Neural cell (in vitro differentiated cells): Measurements from ENCODE around the gene C19orf33. TPM values are rescaled to one million over a fixed set of nuclear protein-coding genes. Genes with fewer than 3 reads are reported as not detected.
"Not testable (repeated sequence)": the region's sequence is repeated elsewhere in the genome, so short reads cannot be mapped to it uniquely, and the experiment has no call there.

Source experiments
- H2AFZ ChIP-seq: fragments of 200-600, 300-800 bp; sonication (generic), shearing (Covaris generic); 2 replicates; pipeline ENCODE4 v1.6.0; 2014; ENCODE audit warnings: low read depth, mild to moderate bottlenecking, antibody characterized with exemption, low read length, moderate library complexity
- H3F3A ChIP-seq: fragments of 200-600 bp; shearing (Covaris generic); 2 replicates; pipeline ENCODE4 v1.6.1; 2016; ENCODE audit warnings: mild to moderate bottlenecking, moderate library complexity, mixed read lengths, antibody characterized with exemption, low read length; ENCODE audit not compliant: insufficient read depth, poor library complexity, severe bottlenecking
- H3K27ac ChIP-seq: fragments of 200-600, 300-800 bp; sonication (generic), shearing (Covaris generic); 2 replicates; pipeline ENCODE4 v1.5.1; 2014; ENCODE audit warnings: mild to moderate bottlenecking, low read length, moderate library complexity
- H3K27me3 ChIP-seq: fragments of 300-800, 200-600 bp; sonication (generic), shearing (Covaris generic); 2 replicates; pipeline ENCODE4 v1.6.0; 2014; ENCODE audit warnings: mild to moderate bottlenecking, low read depth, low read length, moderate library complexity; ENCODE audit not compliant: insufficient read depth
- H3K36me3 ChIP-seq: fragments of 300-800, 200-600 bp; sonication (generic), shearing (Covaris generic); 2 replicates; pipeline ENCODE4 v1.5.1; 2014; ENCODE audit warnings: mild to moderate bottlenecking, antibody characterized with exemption, low read length, moderate library complexity; ENCODE audit not compliant: insufficient read depth
- H3K4me2 ChIP-seq: fragments of 300-800, 200-600 bp; sonication (generic), shearing (Covaris generic); 2 replicates; pipeline ENCODE4 v1.6.0; 2014; ENCODE audit warnings: mild to moderate bottlenecking, low read length
- H3K4me3 ChIP-seq: fragments of 300-800, 200-600 bp; sonication (generic), shearing (Covaris generic); 2 replicates; pipeline ENCODE4 v1.5.1; 2014; ENCODE audit warnings: mild to moderate bottlenecking, low read length, moderate library complexity
- H3K79me2 ChIP-seq: fragments of 200-600 bp; shearing (Covaris generic); replicated peaks from 2 replicates; pipeline ENCODE4 v1.6.0; 2014; ENCODE audit warnings: mild to moderate bottlenecking, low read length, moderate library complexity; ENCODE audit not compliant: insufficient read depth
- H3K9ac ChIP-seq: fragments of 300-800, 200-600 bp; sonication (generic), shearing (Covaris generic); 2 replicates; pipeline ENCODE4 v1.6.1; 2016; ENCODE audit warnings: mild to moderate bottlenecking, low read length, mixed read lengths
- H3K9me2 ChIP-seq: fragments of 200-600 bp; shearing (Covaris generic); 2 replicates; pipeline ENCODE4 v1.6.1; 2016; ENCODE audit warnings: mild to moderate bottlenecking, low read length, mixed read lengths; ENCODE audit not compliant: insufficient read depth
- H3K9me3 ChIP-seq: fragments of 200-600, 300-800 bp; sonication (generic), shearing (Covaris generic); 2 replicates; pipeline ENCODE4 v1.6.1; 2016; ENCODE audit warnings: mild to moderate bottlenecking, mixed run types, low read length, moderate library complexity, mixed read lengths
- H4K20me1 ChIP-seq: fragments of 200-600 bp; shearing (Covaris generic); 2 replicates; pipeline ENCODE4 v1.6.1; 2016; ENCODE audit warnings: mild to moderate bottlenecking, mixed run types; ENCODE audit not compliant: insufficient read depth
- CTCF ChIP-seq: fragments of 450-650 bp; IDR thresholded peaks from 2 replicates; pipeline ENCODE4 v1.5.1; 2014; ENCODE audit warnings: antibody characterized with exemption, mild to moderate bottlenecking, moderate library complexity; ENCODE audit not compliant: poor library complexity, severe bottlenecking
- EP300 ChIP-seq: fragments of 450-650 bp; conservative IDR thresholded peaks from 2 replicates; pipeline ENCODE4 v1.6.1; 2014; ENCODE audit warnings: antibody characterized with exemption, mild to moderate bottlenecking, moderate library complexity; ENCODE audit not compliant: poor library complexity, severe bottlenecking
- EZH2 ChIP-seq: fragments of 200-600, 300-800 bp; shearing (Covaris generic), sonication (generic); IDR thresholded peaks from 2 replicates; pipeline ENCODE4 v1.6.1; 2014; ENCODE audit warnings: antibody characterized with exemption, low read length, borderline replicate concordance, mild to moderate bottlenecking; ENCODE audit not compliant: insufficient read depth, poor library complexity, severe bottlenecking
- MXI1 ChIP-seq: fragments of 450-650 bp; conservative IDR thresholded peaks from 2 replicates; pipeline ENCODE4 v1.6.1; 2014; ENCODE audit warnings: antibody characterized with exemption, mild to moderate bottlenecking; ENCODE audit not compliant: poor library complexity, severe bottlenecking
- POLR2AphosphoS5 ChIP-seq: IDR thresholded peaks from 2 replicates; pipeline ENCODE4 v1.6.1; 2012
- RAD21 ChIP-seq: fragments of 450-650 bp; conservative IDR thresholded peaks from 2 replicates; pipeline ENCODE4 v1.6.1; 2014; ENCODE audit warnings: antibody characterized with exemption, mild to moderate bottlenecking, moderate library complexity
- SMC3 ChIP-seq: fragments of 450-650 bp; conservative IDR thresholded peaks from 2 replicates; pipeline ENCODE4 v1.6.1; 2014; ENCODE audit warnings: antibody characterized with exemption, mild to moderate bottlenecking, moderate library complexity; ENCODE audit not compliant: poor library complexity
- TAF1 ChIP-seq: IDR thresholded peaks from 2 replicates; pipeline ENCODE4 v1.6.1; 2012; ENCODE audit warnings: low read depth
- polyA minus RNA-seq: library from RNA; depleted of rRNA, polyadenylated mRNA; stranded (reverse); fragments of >200 nt; gene quantifications from 2 replicates; pipeline ENCODE4 v1.2.3, GENCODE V29; 2014
- polyA plus RNA-seq: library from polyadenylated mRNA; depleted of rRNA; stranded (reverse); fragments of >200 nt; gene quantifications from 2 replicates; pipeline ENCODE4 v1.2.3, GENCODE V29; 2014
- TF ChIP-seq, protein P1 (sequence below): IDR thresholded peaks from 2 replicates; pipeline ENCODE4 v1.6.1; 2012; ENCODE audit warnings: borderline replicate concordance

Gene C19orf33
- not detected in 2 replicates for polyA plus RNA-seq
- not detected in 2 replicates for polyA minus RNA-seq

DNA sequence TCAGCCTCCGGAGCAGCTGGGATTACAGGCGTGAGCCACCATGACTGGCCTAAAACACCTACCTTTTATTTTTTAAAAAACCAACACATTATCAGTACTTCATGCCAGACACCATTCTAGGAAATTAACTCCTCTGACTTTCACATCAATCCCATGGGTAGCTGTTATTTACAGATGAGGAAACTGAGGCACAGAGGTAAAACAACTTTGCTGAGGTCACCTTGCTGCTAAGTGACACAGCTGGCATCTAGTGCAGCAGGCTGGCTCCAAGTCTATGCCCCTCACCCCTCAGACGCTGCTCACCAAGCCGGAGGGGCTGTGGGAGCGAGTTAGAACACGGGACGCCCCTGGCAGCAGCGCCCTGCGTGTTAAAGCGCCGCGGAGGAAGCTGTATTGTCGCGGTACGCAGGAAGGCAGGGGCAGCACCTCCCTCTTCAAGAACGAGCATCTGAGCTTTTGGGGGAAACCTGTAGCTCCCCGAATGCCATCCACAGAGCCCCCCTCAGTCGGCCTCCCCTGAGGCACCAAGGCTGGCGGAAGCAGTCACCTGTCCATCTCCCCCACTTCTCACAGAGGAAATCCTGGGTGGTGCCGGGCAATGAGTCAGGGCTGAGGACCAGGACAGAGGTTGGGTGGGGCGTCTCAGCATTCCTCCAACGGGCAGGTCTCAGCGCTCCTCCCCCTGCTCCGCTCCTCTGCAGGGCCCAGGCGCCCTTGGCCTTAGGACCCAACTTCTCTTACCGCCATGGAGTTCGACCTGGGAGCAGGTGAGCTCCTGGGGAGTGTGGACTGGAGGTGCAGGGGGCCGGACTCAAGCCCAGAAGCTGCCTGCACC is at the start of gene C19orf33:
TSS of gene C19orf33 (plus strand) at position 735 of the 835 bp plus-strand sequence. CDS start at position 746, 11 bp downstream.
- Histone ChIP-seq H3K9me3 (no peaks in the 10 kb centered on the region), H3K4me3 (no peak within 1 kb of the TSS), H3K9ac (no peak within 1 kb of the TSS), H3K36me3 (no peaks in the 10 kb centered on the region), H3F3A (no peaks in the 10 kb centered on the region), H3K27ac (no peak within 1 kb of the TSS), H3K27me3 (no peaks in the 10 kb centered on the region), H3K79me2 (no peaks in the 10 kb centered on the region), H2AFZ (no peak within 1 kb of the TSS), H3K9me2 (no peaks in the 10 kb centered on the region), H4K20me1 (no peaks in the 10 kb centered on the region), H3K4me2 (no peak within 1 kb of the TSS)
- TF ChIP-seq CTCF (no peak), SMC3 (no peak), POLR2AphosphoS5 (no peak), TAF1 (no peak), EP300 (no peak), RAD21 (no peak), EZH2 (no peak), MXI1 (no peak)
- TF ChIP-seq, protein P1, sequence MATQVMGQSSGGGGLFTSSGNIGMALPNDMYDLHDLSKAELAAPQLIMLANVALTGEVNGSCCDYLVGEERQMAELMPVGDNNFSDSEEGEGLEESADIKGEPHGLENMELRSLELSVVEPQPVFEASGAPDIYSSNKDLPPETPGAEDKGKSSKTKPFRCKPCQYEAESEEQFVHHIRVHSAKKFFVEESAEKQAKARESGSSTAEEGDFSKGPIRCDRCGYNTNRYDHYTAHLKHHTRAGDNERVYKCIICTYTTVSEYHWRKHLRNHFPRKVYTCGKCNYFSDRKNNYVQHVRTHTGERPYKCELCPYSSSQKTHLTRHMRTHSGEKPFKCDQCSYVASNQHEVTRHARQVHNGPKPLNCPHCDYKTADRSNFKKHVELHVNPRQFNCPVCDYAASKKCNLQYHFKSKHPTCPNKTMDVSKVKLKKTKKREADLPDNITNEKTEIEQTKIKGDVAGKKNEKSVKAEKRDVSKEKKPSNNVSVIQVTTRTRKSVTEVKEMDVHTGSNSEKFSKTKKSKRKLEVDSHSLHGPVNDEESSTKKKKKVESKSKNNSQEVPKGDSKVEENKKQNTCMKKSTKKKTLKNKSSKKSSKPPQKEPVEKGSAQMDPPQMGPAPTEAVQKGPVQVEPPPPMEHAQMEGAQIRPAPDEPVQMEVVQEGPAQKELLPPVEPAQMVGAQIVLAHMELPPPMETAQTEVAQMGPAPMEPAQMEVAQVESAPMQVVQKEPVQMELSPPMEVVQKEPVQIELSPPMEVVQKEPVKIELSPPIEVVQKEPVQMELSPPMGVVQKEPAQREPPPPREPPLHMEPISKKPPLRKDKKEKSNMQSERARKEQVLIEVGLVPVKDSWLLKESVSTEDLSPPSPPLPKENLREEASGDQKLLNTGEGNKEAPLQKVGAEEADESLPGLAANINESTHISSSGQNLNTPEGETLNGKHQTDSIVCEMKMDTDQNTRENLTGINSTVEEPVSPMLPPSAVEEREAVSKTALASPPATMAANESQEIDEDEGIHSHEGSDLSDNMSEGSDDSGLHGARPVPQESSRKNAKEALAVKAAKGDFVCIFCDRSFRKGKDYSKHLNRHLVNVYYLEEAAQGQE: no peak

DNA sequence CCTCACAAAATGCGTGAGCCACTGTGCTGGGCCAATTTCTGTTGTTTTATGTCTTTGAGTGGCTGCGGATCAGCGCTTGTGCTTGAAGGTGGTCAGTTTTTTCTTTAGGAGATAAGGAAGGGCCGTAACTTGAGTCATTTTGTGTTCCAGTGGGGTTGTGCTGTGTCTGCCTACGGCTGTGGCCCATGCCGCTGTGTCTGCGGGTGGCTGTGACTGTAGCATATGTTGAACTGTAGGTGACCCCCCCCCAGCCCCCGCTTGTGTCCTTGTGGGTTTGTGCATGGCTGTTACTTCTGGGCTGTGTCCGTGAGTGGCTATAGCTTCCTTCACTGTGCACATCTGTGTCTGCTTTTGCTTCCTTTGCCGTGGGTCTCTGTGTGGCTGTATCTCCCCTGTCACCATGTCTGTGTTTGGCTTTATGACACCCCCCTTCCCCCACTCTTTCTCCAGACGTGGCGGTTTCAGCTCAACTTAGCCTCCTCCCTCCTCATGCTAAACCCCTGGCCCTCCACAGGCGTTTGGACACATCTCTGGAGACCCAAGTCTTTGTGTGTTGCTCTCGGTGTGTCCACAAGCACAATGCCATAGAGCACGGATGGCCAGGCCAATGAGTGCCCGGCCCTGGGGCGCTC is 48.6 kb upstream of the C19orf33 start:
- Histone ChIP-seq H3K4me2 (no peak overlapping the region), H3K4me3 (no peak overlapping the region), H2AFZ (no peak overlapping the region), H3K9me3 (no peaks in the 10 kb centered on the region), H3K27ac (no peak overlapping the region), H3K9me2 (no peaks in the 10 kb centered on the region), H3K36me3 (no peaks in the 10 kb centered on the region), H3K9ac (no peak overlapping the region), H4K20me1 (no peaks in the 10 kb centered on the region), H3F3A (no peaks in the 10 kb centered on the region), H3K79me2 (no peaks in the 10 kb centered on the region), H3K27me3 (peaks cover 21% of the 10 kb centered on the region)
- TF ChIP-seq EP300: no peak

DNA sequence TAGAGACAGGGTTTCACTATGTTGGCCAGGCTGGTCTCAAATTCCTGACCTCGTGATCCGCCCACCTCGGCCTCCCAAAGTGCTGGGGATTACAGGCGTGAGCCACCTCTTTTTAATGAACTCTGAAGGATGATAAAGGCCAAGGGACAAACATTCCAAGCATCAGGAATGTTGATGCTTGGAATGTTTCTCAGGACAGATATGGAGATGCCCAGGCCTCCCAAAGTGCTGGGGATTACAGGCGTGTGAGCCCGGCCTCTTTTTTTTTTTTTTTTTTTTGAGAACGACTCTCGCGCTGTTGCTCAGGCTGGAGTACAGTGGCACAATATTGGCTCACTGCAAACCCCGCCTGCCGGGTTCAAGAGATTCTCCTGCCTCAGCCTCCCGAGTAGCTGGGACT is 42.1 kb upstream of the C19orf33 start:
- H3K79me2 ChIP-seq, H3K9me2 ChIP-seq, H3K27ac ChIP-seq, H3K4me2 ChIP-seq, H3F3A ChIP-seq, H2AFZ ChIP-seq, H4K20me1 ChIP-seq, H3K27me3 ChIP-seq, H3K9ac ChIP-seq, H3K9me3 ChIP-seq, H3K36me3 ChIP-seq, H3K4me3 ChIP-seq: not testable (repeated sequence)
